Kidney (tissue), 14 donors: ENCODE results near the gene GVQW3. TPM values are rescaled to one million over a fixed set of nuclear protein-coding genes. Genes with fewer than 3 reads are reported as not detected.

Source experiments
- DNase-seq, 5 donors: peaks; one replicate each; pipeline ENCODE4 v3.0.0-alpha.2; 2013 to 2020
- FAIRE-seq: peaks from 2 replicates; lab custom pipeline; 2012; peaks lifted over from hg19 to GRCh38; lab: Jason Lieb, UNC
- H3K27ac ChIP-seq, 2 donors: one replicate each; pipeline ENCODE4 v1.7.0; 2013; ENCODE audit warnings: low read depth in 2 of 2, low read length in 2 of 2, inconsistent platforms in 1 of 2
- H3K27me3 ChIP-seq: one replicate; pipeline ENCODE4 v1.7.1; 2013; ENCODE audit warnings: low read length, inconsistent platforms; ENCODE audit not compliant: control insufficient read depth, insufficient read depth
- H3K36me3 ChIP-seq, 3 donors: one replicate each; pipeline versions ENCODE4 v1.7.0 to v1.7.1; 2013; ENCODE audit warnings: low read length in 3 of 3, control low read depth in 1 of 3, inconsistent platforms in 1 of 3; ENCODE audit not compliant: insufficient read depth in 3 of 3, control insufficient read depth in 2 of 3
- H3K4me1 ChIP-seq, 3 donors: one replicate each; pipeline versions ENCODE4 v1.7.0 to v1.7.1; 2013; ENCODE audit warnings: low read length in 3 of 3, inconsistent platforms in 1 of 3, low read depth in 1 of 3; ENCODE audit not compliant: control insufficient read depth in 2 of 3, insufficient read depth in 2 of 3
- H3K4me3 ChIP-seq, 3 donors: one replicate each; pipeline versions ENCODE4 v1.7.0 to v1.8.1; 2013; ENCODE audit warnings: low read length in 3 of 3, control low read depth in 1 of 3, inconsistent platforms in 1 of 3
- H3K9ac ChIP-seq, 3 donors: one replicate each; pipeline versions ENCODE4 v1.7.0 to v1.7.1; 2013; ENCODE audit warnings: low read length in 3 of 3, control low read depth in 1 of 3, inconsistent platforms in 1 of 3
- H3K9me3 ChIP-seq, 3 donors: one replicate each; pipeline versions ENCODE4 v1.7.0 to v1.7.1; 2013; ENCODE audit warnings: low read length in 3 of 3, control low read depth in 1 of 3, inconsistent platforms in 1 of 3; ENCODE audit not compliant: control insufficient read depth in 2 of 3, insufficient read depth in 1 of 3
- intact Hi-C: fragments of 100-400 bp; cut with DNase I; formaldehyde crosslinking; loops from one replicate; pipeline ENCODE4 v1.11.1; 2022
- polyA plus RNA-seq: library from polyadenylated mRNA; stranded (reverse); fragments of 350-450 nt; fragmentation: Illumina TruSeq; extraction: RNeasy Lipid Tissue Mini Kit (QIAGEN cat#74804); gene quantifications from one replicate; pipeline ENCODE4 v1.2.3, GENCODE V29; 2014; ENCODE audit warnings: low read depth, low replicate concordance; ENCODE audit not compliant: insufficient read depth
- total RNA-seq: library from RNA; stranded (reverse); fragmentation: NEBNext Ultra II Directional; extraction: Animal tissue kit (Norgen Biotek cat#: 25700); gene quantifications from one replicate; pipeline ENCODE4 v1.2.1, GENCODE V29; 2021
- TF ChIP-seq, protein P1 (sequence below): IDR thresholded peaks from 3 replicates; pipeline ENCODE4 v1.5.1; 2012; ENCODE audit warnings: mild to moderate bottlenecking, moderate library complexity, borderline replicate concordance; ENCODE audit not compliant: insufficient read depth; ENCODE audit errors: extremely low read depth
- donor health status: control.
- donor health status: control.
- donor health status: control.
- donor health status: control.
- donor health status: control.
- donor health status: DM: yes; HTN: yes; CAD: no.
- donor health status: Normal renal cell carcinoma (clear cell type).

Gene GVQW3
- total and polyA plus RNA-seq, 2 donors from 2014 or later, result 1.4 to 3.4 TPM

DNA sequence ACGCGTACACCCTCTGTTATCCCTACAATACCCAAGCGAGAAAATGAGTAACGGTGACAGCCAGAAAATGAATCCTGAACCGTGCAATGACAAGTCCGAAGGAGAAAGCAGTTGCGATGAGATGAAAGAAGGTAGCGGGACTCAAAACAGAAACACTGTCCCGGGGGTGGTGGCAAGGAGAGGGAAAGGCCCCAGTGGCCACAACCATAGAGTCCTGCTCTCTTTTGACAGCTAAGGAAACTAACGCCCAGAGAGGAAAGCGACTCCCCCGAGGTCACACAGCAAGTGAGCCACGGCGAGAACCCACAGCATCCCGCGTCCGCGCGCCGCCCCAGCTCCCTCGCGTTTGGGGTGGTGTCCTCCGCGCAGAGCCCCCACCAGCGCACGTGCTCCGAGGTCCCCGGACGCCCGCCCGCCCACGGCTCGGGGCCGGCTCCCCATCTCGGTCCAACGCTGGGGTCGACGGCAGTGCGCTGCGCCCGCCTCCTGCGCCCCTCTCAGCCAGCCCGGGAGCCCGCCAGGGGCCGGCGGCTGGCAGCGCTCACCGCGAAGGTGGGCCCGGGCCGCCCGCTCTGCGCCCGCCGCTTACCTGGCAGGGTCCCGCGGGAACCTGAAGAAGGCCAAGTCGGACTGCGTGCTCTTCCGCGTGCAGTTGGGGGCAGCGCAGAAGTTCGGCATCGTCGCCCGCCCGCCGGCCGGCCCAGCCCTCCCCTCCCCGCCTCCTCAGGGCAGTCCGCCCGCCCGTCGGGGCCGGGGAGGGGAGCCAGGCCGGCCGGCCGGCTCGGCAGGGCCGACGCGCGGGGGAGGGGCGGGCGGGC is 755 bp upstream of the GVQW3 start:
- Histone ChIP-seq H3K4me3 (peak overlapping the region; percentile 70 to 91 (median 84)), H3K9me3 (no peaks in the 10 kb centered on the region), H3K4me1 (peaks cover 5 to 17% (median 15%) of the 10 kb centered on the region in 3 donors), H3K36me3 (no peaks in the 10 kb centered on the region), H3K27me3 (no peaks in the 10 kb centered on the region), H3K9ac (peak overlapping the region; percentile 46 to 90 (median 83)), H3K27ac (peak overlapping the region; percentile 18 to 60)
- peak in 3 of 5 donors; percentile 14 to 30 (median 16) for DNase-seq
- FAIRE-seq, result no peak
- TF ChIP-seq, protein P1, sequence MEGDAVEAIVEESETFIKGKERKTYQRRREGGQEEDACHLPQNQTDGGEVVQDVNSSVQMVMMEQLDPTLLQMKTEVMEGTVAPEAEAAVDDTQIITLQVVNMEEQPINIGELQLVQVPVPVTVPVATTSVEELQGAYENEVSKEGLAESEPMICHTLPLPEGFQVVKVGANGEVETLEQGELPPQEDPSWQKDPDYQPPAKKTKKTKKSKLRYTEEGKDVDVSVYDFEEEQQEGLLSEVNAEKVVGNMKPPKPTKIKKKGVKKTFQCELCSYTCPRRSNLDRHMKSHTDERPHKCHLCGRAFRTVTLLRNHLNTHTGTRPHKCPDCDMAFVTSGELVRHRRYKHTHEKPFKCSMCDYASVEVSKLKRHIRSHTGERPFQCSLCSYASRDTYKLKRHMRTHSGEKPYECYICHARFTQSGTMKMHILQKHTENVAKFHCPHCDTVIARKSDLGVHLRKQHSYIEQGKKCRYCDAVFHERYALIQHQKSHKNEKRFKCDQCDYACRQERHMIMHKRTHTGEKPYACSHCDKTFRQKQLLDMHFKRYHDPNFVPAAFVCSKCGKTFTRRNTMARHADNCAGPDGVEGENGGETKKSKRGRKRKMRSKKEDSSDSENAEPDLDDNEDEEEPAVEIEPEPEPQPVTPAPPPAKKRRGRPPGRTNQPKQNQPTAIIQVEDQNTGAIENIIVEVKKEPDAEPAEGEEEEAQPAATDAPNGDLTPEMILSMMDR, result no peak
- intact Hi-C loops, result no loop called here

DNA sequence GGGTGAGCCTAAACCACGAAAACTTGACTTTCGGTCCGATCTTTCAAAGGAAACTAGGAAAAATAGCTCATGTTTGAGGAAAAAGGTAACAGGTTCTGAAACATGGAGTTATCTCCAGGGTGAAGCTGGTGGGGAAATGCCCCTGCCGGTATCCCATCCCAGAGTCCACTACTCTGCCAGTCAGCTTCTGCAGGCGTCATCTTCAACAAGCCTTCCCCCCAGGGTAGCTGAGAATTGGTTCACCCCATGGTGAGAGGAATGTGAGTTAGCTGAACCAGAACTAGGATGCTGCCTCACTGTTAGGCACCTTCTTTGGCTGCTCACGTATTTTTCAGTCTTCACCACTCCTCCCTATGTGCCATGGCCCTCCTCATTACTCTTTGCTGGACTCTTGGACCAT is 1.1 kb downstream of the GVQW3 start:
- FAIRE-seq, result no peak
- no peaks in the 10 kb centered on the region for H3K36me3 ChIP-seq
- H3K27me3 ChIP-seq, result no peaks in the 10 kb centered on the region
- peak in 2 of 5 donors; percentile 9 to 20 for DNase-seq
- H3K9me3 ChIP-seq, result no peaks in the 10 kb centered on the region
- H3K9ac ChIP-seq, result peak overlapping the region in 1 of 3 donors; percentile 20
- TF ChIP-seq, protein P1, result no peak
- peak overlapping the region in 2 of 3 donors; percentile 83 to 95 for H3K4me3 ChIP-seq
- no peak overlapping the region for H3K27ac ChIP-seq
- H3K4me1 ChIP-seq, result peaks cover 5 to 18% (median 17%) of the 10 kb centered on the region in 3 donors
- intact Hi-C loops, result no loop called here

DNA sequence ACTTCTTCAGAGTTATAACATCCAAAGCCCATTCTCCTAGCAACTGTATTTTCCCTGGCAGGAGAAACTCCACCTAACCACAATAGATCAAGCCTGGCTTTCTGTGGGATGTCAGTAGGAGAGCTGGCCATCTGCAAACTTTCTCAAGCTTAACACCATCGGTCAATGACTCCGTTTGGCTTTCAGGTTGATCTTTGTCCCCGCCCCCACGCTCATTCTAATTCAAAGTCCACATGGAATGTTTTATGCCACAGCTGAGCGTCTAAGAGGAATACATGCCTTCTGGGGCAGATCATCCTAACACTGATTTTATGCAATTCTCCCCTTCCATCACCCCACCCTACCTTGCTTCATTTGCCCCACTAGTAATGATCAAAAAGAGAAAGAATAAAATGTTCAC is 4.8 kb downstream of the GVQW3 start:
- no peak overlapping the region for H3K27ac ChIP-seq
- no peak overlapping the region for H3K4me3 ChIP-seq
- FAIRE-seq (no peak), DNase-seq (peak in 3 of 5 donors; percentile 27 to 75 (median 54))
- peaks cover 5 to 18% (median 12%) of the 10 kb centered on the region in 3 donors for H3K4me1 ChIP-seq
- H3K9me3 ChIP-seq, result no peaks in the 10 kb centered on the region
- no peak overlapping the region for H3K9ac ChIP-seq
- intact Hi-C loops, result no loop called here
- no peaks in the 10 kb centered on the region for H3K36me3 ChIP-seq
- TF ChIP-seq, protein P1, result no peak
- no peaks in the 10 kb centered on the region for H3K27me3 ChIP-seq
